IPS DF 6.9 (cell line): ENCODE results near the gene CACNA2D3.

Experiments
- DNase-seq: peaks from one replicate; pipeline ENCODE4 v3.0.0-alpha.2; 2013; ENCODE audit warnings: low read depth, low spot score
- H3K27ac ChIP-seq: one replicate; pipeline ENCODE4 v1.5.1; 2013; ENCODE audit warnings: low read length, control low read depth
- H3K27me3 ChIP-seq: 2 replicates; pipeline ENCODE4 v1.6.1; 2013; ENCODE audit warnings: mild to moderate bottlenecking, low read length; ENCODE audit not compliant: control insufficient read depth, insufficient read depth
- H3K36me3 ChIP-seq: 2 replicates; pipeline ENCODE4 v1.6.1; 2013; ENCODE audit warnings: low read length; ENCODE audit not compliant: control insufficient read depth, insufficient read depth
- H3K4me1 ChIP-seq: 2 replicates; pipeline ENCODE4 v1.6.1; 2013; ENCODE audit warnings: low read length; ENCODE audit not compliant: control insufficient read depth, insufficient read depth
- H3K4me3 ChIP-seq: 2 replicates; pipeline ENCODE4 v1.5.1; 2013; ENCODE audit warnings: mild to moderate bottlenecking, low read length
- H3K9me3 ChIP-seq: 2 replicates; pipeline ENCODE4 v1.6.1; 2013; ENCODE audit warnings: low read length, inconsistent platforms; ENCODE audit not compliant: control insufficient read depth, insufficient read depth
- WGBS: extraction: QIAGEN DNeasy Blood & Tissue Kit; methylation state at CpG from one replicate; pipeline ENCODE4 v1.1.7; 2013; ENCODE audit warnings: mixed read lengths, missing lambda C conversion rate; ENCODE audit not compliant: insufficient read length, insufficient coverage; 5-methylcytosine and 5-hydroxymethylcytosine counted together

Gene CACNA2D3

DNA sequence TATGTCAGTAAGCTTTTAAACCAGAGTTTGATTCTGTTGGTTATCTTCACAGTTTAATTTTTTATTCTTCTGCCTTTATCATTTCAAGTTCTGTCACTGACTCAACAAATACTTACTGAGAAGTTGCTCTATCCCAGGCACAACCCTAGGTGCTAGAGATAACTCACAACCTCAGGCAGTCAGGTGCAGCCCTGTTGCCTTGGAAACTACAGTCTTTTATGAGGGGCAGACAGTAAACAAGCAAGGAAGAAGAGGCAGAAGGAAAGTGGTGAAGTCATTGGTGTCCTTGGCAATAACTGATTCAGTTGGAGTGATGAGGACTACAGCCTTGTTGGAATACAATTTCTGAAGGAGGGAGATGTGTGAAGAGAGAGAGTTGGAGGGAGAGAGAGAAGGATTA, 947.6 kb downstream of the CACNA2D3 start:
- Histone ChIP-seq H3K4me1 (no peaks in the 10 kb centered on the region), H3K36me3 (no peaks in the 10 kb centered on the region), H3K27ac (no peak overlapping the region), H3K27me3 (no peaks in the 10 kb centered on the region), H3K9me3 (no peaks in the 10 kb centered on the region), H3K4me3 (no peak overlapping the region)
- DNase-seq = no peak

GRCh38 chr3:55074796-55075195, 952.4 kb downstream of the CACNA2D3 start:
- Histone ChIP-seq H3K27ac (no peak overlapping the region), H3K4me1 (no peaks in the 10 kb centered on the region; the same call in 1 of the 2 replicates), H3K27me3 (no peaks in the 10 kb centered on the region), H3K4me3 (no peak overlapping the region), H3K36me3 (no peaks in the 10 kb centered on the region), H3K9me3 (no peaks in the 10 kb centered on the region)
- DNase-seq = no peak
- WGBS = no CpG with 5 or more reads among the region's 4 CpGs

DNA sequence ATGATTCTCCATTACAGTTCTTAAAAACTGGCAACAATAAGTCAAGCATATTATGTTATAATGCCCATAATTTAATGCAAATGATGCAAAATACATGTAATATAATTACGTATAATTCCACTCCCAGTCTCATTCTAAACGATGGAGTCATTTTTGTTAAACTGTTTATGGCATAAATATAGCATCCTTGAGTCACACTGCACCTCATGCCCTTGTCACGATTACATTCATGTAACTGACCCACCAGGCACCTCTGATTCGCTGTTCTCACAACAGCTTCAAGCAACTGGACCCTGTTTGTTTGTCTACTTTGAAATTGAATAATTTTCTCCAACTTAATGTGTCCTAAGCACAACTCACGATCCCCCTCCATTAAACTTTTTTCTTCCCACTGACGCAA, 953.5 kb downstream of the CACNA2D3 start:
- H3K4me3 ChIP-seq = no peak overlapping the region
- no peak for DNase-seq
- H3K9me3 ChIP-seq = no peaks in the 10 kb centered on the region
- H3K27ac ChIP-seq = no peak overlapping the region
- no peaks in the 10 kb centered on the region for H3K27me3 ChIP-seq
- 100% methylated on average over 1 of the region's 6 CpGs for WGBS
- H3K4me1 ChIP-seq = no peaks in the 10 kb centered on the region; the same call in 1 of the 2 replicates
- no peaks in the 10 kb centered on the region for H3K36me3 ChIP-seq

GRCh38 chr3:55077726-55078125, 955.4 kb downstream of the CACNA2D3 start:
- H3K36me3 ChIP-seq = no peaks in the 10 kb centered on the region
- no CpG with 5 or more reads among the region's 7 CpGs for WGBS
- no peak overlapping the region for H3K4me3 ChIP-seq
- H3K4me1 ChIP-seq = no peaks in the 10 kb centered on the region; the same call in 1 of the 2 replicates
- H3K27me3 ChIP-seq = no peaks in the 10 kb centered on the region
- DNase-seq = no peak
- H3K9me3 ChIP-seq = no peaks in the 10 kb centered on the region
- no peak overlapping the region for H3K27ac ChIP-seq

DNA sequence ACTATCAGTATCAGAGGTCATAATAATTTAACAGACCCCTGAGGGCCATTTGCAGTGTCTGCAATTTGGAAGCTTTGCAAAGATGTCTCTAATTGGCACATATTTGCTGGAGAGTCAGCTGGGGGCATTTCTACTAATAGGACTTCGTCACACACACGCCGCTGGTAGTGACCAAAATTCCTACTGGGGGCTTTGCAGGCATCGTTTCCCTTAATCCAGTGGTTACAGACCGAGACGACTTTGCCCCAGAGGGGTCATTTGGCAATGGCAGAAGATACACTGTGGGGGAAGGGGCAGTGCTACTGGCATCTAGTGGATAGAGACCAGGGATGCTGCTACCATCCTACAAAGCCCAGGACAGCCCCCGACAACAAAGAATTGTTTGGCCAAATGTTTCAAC, 956.5 kb downstream of the CACNA2D3 start:
- H3K27ac ChIP-seq = no peak overlapping the region
- H3K4me3 ChIP-seq = no peak overlapping the region
- DNase-seq = no peak
- WGBS = no CpG with 5 or more reads among the region's 7 CpGs
- no peaks in the 10 kb centered on the region for H3K36me3 ChIP-seq
- no peaks in the 10 kb centered on the region for H3K27me3 ChIP-seq
- H3K4me1 ChIP-seq = no peaks in the 10 kb centered on the region; the same call in 1 of the 2 replicates
- H3K9me3 ChIP-seq = no peaks in the 10 kb centered on the region

GRCh38 chr3:55085231-55085630, 962.9 kb downstream of the CACNA2D3 start:
- H3K9me3 ChIP-seq = no peaks in the 10 kb centered on the region
- H3K4me3 ChIP-seq = no peak overlapping the region
- H3K4me1 ChIP-seq = no peaks in the 10 kb centered on the region
- DNase-seq = no peak
- no peak overlapping the region for H3K27ac ChIP-seq
- WGBS = no CpG with 5 or more reads among the region's 5 CpGs
- no peaks in the 10 kb centered on the region for H3K27me3 ChIP-seq
- no peaks in the 10 kb centered on the region for H3K36me3 ChIP-seq

DNA sequence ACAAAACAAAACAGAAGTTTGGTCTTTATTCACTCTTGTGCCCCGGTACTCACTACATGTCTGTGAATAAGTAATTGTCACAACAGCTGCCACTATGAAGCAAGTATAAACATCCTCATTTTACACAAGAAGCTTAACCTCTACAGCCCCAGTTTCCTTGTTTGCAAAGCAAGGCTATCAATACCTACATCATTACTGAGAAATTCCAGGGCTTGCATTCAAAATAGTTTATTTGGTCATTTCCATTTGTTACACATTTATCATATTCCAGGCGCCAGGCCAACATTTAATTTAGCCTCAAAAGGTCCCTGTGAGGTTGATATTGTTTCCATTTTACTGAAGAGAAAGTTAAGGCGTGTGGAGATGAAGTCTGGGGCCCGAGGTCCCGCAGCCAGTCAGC, 966.9 kb downstream of the CACNA2D3 start:
- Histone ChIP-seq H3K27ac (no peak overlapping the region), H3K9me3 (no peaks in the 10 kb centered on the region), H3K4me1 (no peaks in the 10 kb centered on the region), H3K36me3 (no peaks in the 10 kb centered on the region), H3K27me3 (no peaks in the 10 kb centered on the region; the same call in 1 of the 2 replicates), H3K4me3 (no peak overlapping the region)
- no CpG with 5 or more reads among the region's 5 CpGs for WGBS
- DNase-seq = no peak

DNA sequence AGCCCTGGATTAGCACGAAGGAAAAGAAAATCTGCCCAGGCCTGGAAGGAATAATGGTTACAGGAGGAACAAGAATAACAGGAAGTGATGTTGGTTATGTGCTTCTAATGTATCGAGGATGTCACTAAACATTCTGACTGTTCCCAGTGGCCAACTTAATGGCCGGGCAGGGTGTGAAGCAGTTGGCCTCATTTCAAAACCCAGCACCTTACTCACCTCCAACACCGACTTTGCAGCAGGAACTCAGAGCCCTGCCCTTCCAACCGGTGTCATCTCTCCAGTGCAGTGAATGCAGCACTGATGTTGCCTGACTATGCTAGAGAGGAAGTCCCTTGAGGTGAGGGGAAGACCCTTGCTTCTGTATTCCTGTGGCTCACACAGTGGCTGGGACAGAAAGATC, 967.9 kb downstream of the CACNA2D3 start:
- H3K27ac ChIP-seq = no peak overlapping the region
- H3K27me3 ChIP-seq = no peaks in the 10 kb centered on the region; the same call in 1 of the 2 replicates
- H3K4me3 ChIP-seq = no peak overlapping the region
- no peaks in the 10 kb centered on the region for H3K36me3 ChIP-seq
- no CpG with 5 or more reads among the region's 5 CpGs for WGBS
- no peak for DNase-seq
- no peaks in the 10 kb centered on the region for H3K4me1 ChIP-seq
- H3K9me3 ChIP-seq = no peaks in the 10 kb centered on the region

GRCh38 chr3:55090746-55091145, 968.4 kb downstream of the CACNA2D3 start:
- no CpG with 5 or more reads among the region's 5 CpGs for WGBS

GRCh38 chr3:55091381-55092225, 969.3 kb downstream of the CACNA2D3 start:
- Histone ChIP-seq H3K27ac (no peak overlapping the region), H3K4me3 (no peak overlapping the region), H3K9me3 (no peaks in the 10 kb centered on the region), H3K36me3 (no peaks in the 10 kb centered on the region), H3K4me1 (no peaks in the 10 kb centered on the region), H3K27me3 (no peaks in the 10 kb centered on the region; the same call in 1 of the 2 replicates)
- DNase-seq = no peak
- no CpG with 5 or more reads among the region's 7 CpGs for WGBS

More at GRCh38 chr3:55090746-55091145, 968.4 kb downstream of the CACNA2D3 start:
- Histone ChIP-seq H3K27ac (no peak overlapping the region), H3K4me3 (no peak overlapping the region), H3K27me3 (no peaks in the 10 kb centered on the region; the same call in 1 of the 2 replicates), H3K4me1 (no peaks in the 10 kb centered on the region), H3K36me3 (no peaks in the 10 kb centered on the region), H3K9me3 (no peaks in the 10 kb centered on the region)
- no peak for DNase-seq

GRCh38 chr3:55094676-55095075, 972.3 kb downstream of the CACNA2D3 start:
- Histone ChIP-seq H3K4me1 (no peaks in the 10 kb centered on the region), H3K36me3 (no peaks in the 10 kb centered on the region), H3K27me3 (no peaks in the 10 kb centered on the region; the same call in 1 of the 2 replicates), H3K27ac (no peak overlapping the region), H3K9me3 (no peaks in the 10 kb centered on the region), H3K4me3 (no peak overlapping the region)
- DNase-seq = no peak
